Activated CD8-positive, alpha-beta memory T cell treated with anti-CD3 and anti-CD28 coated beads, Interleukin-2, amount 50 U/mL, for 1 hour (primary cell): Measurements from ENCODE around the gene SF3B4.

Experiments used
- DNase-seq: peaks from one replicate; pipeline ENCODE4 v3.0.0-alpha.2; 2020; ENCODE audit errors: extremely low read depth

SF3B4 gene

DNA sequence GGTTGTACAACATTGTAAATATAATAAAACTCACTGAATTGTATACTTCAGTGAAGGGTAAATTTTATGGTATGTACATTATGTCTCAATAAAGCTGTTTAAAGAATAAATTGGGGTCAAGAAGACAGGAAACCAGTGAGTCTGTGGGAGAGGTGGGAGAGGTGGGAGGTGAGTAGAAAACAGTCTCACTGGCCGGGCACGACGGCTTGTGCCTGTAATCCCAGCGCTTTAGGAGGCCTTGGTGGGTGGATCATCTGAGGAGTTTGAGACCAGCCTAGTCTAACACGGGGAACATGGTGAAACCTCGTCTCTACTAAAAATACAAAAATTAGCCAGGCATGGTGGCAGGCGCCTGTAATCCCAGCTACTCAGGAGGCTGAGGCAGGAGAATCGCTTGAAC, 4.9 kb upstream of the SF3B4 start:
- no peak for DNase-seq

GRCh38 chr1:149931212-149931790, 3.7 kb upstream of the SF3B4 start:
- no peak for DNase-seq

DNA sequence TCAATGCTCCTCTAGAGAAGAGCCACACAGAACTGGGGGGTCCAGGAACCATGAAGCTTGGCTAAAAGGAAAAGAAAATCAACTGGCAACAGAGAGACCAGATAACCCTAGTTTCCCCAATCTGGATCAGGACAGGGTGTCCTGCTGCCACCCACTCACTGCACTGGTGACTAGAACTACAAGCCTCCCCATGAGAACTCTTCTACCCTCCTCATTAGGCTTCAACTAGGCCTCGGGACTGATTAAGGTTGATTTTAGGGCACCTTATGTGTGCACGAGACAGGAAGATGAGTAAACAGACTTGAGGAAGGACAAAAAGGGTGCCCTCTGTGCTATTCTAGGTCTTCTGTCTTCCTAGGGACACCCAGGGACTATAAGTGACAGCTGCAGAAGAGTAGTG, 2.3 kb upstream of the SF3B4 start:
- DNase-seq = no peak

GRCh38 chr1:149928401-149928724, 760 bp upstream of the SF3B4 start:
- no peak for DNase-seq

- no peak for DNase-seq
Observed at GRCh38 chr1:149927056-149927562, 494 bp downstream of the SF3B4 start.

DNA sequence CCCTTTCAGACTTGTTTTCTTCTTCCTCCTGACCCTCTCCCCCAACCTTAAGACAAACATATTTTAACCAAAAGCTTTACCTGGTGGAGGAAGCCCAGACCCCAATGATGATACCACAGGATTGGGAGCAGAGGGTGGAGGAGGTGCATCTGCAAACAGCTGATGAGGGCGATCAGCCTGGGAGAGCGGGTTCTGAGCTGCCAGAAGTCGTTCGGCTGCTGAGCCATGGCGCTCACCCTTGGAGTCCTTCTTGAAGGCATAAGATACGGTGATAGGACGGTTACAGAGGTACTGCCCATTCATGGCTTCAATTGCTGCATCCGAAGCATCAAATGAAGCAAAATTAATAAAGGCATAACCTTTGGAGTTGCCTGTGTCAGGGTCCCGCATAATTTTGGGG, 1.3 kb downstream of the SF3B4 start:
- no peak for DNase-seq

GRCh38 chr1:149925751-149926150, 1.9 kb downstream of the SF3B4 start:
- no peak for DNase-seq

DNA sequence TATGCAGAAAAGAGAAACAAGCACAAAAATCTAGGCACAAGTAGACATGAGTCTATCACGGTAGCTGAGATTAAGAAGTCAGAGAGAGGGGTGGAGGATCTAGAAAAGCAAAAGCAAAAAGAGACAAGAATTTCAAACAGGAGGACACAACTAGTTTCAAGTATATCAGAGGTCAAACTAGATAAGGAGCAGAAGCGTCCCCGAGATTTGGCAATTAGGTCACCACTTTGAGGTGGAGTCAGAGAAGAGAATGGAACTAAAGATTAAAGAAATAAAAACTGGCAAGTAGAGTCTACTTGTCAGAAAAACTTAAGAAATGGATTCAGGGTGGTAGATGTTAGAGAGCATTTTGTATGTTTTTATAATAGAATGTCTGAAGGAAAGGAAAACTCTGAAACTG, 2.3 kb downstream of the SF3B4 start:
- no peak for DNase-seq

GRCh38 chr1:149923626-149924025, 4.0 kb downstream of the SF3B4 start:
- no peak for DNase-seq

GRCh38 chr1:149917571-149918144, 9.9 kb downstream of the SF3B4 start, which contains the start of gene SV2A:
Gene SV2A, minus strand, starts transcription at chr1:149917844. Its CDS starts 4,004 bp downstream, at chr1:149913840.
- no peak for DNase-seq

GRCh38 chr1:149916898-149917252, 10.7 kb downstream of the SF3B4 start:
- DNase-seq = no peak

GRCh38 chr1:149916193-149916897, 11.3 kb downstream of the SF3B4 start:
- DNase-seq = no peak

- DNase-seq = no peak
Observed at GRCh38 chr1:149915429-149916192, 12.0 kb downstream of the SF3B4 start.

DNA sequence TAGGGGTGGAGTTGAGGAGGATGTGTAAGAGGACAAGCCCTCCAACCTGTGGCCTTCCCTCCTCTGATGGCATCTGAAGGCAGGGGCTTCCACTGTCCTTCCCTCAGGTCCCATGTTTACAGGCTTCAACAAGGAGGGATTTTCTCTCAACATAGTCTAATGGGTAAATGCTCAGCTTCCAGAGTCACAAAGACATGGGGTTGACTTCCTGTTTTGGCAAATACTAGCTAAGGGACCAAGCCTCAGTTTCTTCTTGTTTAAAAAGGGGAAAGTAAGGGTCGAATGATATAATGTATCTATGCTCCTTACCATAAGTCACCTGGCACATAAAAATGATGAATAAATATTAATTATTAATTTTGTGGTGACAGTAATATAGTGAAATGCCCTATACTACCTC, 13.1 kb downstream of the SF3B4 start:
- DNase-seq = no peak

DNA sequence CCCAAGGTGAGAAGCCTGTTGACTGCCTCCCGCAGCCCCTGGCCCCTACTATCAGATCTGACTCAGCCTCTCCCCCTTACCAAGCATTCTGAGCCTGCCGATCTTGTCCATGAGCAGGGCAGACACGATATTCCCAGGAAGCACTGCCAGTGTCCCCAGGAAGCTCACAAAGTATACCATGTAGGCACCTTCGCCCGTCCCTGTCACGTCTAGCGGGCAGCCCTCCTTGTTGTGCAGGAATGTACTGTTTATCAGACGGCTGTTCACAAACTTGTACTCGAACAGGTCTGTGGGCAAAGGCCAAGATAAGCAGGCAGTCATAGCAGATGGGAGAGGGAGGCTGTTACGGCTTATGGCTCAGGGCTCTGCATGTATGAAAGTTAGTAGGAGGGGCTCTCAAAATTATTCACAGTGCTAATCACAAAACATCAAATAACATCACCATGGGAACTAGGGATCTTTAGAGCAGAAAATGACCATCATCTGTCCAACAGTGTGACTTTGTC, 21.0 kb downstream of the SF3B4 start:
- DNase-seq = no peak

DNA sequence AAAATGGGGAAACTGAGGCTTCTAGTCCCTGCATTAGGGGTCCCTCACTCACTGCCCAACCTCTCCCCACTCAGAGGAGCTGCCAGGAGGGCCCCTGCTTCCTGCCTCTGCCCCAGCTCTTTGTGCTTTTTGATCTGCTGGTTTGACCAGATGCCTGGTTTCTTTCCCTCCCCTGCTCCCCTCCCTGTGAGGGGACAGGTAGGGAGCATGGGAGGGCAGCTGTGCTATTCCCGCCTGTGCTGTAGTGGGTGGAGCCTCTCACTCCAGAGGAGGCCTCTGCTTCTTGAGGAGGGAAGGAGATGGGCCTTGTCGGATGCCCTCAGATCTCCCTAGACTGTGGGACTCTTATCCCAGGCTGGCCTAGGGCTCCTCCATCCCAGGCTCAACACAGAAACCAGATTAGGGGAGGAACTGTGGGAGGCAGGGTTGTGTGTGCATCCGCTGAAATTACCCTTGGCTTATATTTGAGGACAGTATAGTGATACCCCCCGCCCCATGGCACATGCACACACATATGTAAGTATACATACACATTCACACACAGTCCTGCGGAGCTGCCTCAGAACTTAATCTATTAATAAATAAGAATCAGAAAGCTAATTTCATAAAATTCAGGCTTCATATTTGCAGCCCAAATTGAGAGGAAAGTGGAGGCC, 23.6 kb downstream of the SF3B4 start:
- no peak for DNase-seq

GRCh38 chr1:149899460-149900284, 27.9 kb downstream of the SF3B4 start, which contains the start of gene BOLA1:
Gene BOLA1, plus strand, starts transcription at chr1:149899568. Its CDS starts 492 bp downstream, at chr1:149900060.
- DNase-seq = no peak

- DNase-seq = no peak
Observed at GRCh38 chr1:149896575-149896974, 31.0 kb downstream of the SF3B4 start.

DNA sequence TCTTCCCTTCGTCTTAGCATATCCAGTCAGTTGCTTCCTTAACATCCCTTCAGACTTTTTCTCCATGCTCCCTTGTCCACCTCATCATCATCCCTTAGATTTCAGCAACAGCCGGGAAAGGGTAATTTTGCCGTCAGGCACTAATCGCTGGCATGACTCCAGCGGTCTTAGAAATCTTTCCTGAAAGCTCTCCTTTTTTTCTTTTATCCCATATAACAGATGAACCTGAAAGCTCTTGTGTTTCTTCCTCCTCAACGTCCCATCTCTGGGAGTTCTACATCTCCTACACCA, 38.7 kb downstream of the SF3B4 start:
- DNase-seq = no peak

DNA sequence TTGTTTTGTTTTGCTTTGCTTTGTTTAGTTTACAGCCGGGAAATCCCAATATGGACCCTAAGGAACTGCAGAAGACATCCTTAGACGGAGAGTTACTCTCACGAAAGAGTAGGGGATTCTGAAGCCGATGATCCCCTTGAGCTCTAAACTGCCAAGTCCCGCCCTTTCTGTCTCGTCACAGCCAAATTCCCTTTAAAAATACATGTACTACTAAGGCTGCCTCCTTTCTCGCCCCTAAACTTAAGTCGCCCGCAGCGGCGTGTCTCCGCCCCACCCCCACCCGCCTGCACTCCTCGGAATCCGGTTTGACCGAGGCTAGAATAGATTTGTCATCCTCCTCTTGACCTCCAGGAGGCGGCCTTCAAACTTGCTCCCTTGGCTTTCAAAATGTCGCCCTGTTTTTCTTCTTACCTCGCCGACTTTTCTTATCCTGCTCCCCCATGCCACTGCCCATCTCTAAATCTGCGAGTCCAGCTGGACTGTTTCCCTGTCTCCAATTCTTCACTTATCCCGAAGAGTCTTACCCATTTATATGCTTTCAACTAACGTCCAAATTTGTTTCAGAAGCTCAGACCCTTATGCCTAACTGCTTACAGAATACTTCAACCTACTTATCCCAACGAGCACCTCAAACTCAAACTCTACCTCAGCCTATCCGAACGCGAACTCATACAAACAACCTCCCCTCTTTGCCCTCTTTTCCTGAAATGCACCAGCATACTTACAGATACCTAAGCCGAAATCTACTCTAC, 39.2 kb downstream of the SF3B4 start:
- DNase-seq = no peak
